IPS DF 19.7 (cell line): ENCODE results near the gene FBLN1.

Experiments used
- DNase-seq: peaks from one replicate; pipeline ENCODE4 v3.0.0-alpha.2; 2013; ENCODE audit warnings: low read depth, low spot score

Gene FBLN1

GRCh38 chr22:45563362-45564040 is 60.8 kb downstream of the FBLN1 start:
- no peak for DNase-seq

- no peak for DNase-seq
Measured at GRCh38 chr22:45564349-45565030, 61.8 kb downstream of the FBLN1 start.

DNA sequence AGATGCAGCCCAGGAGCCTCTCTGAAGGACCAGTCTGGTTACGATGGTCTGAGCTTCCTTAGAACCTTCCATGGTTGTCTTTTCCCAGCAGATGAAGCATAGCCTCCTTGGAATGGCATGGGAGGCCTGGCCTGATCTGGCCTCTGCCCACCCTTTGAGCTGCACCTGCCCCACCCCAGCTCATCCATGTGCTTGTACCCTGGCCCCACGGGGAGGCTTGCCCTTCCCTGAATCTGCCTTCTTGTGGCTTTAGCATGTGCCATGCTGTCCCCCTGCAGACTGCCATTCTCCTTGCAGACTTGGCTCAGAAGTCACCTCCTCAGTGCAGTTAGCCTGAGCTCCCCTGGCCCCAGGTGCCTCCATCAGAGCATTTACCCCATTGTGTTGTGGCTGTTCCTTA is 62.5 kb downstream of the FBLN1 start:
- no peak for DNase-seq

GRCh38 chr22:45565973-45566372 is 63.3 kb downstream of the FBLN1 start:
- DNase-seq, result no peak

DNA sequence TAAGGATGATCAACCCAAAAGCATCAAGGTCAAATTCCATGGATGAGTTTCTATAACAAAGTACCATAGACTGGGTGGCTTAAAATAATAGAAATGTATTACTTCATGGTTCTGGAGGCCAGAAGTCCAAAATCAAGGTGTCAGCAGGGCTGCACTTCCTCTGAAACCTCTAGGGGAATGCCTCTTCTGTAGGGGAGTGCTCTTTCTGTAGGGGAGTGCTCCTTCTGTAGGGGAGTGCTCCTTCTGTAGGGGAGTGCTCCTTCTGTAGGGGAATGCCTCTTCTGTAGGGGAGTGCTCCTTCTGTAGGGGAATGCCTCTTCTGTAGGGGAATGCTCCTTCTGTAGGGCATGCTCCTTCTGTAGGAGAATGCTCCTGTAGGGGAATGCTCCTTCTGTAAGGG is 65.5 kb downstream of the FBLN1 start:
- DNase-seq, result no peak

- DNase-seq, result no peak
Measured at GRCh38 chr22:45571089-45571488, 68.4 kb downstream of the FBLN1 start.

DNA sequence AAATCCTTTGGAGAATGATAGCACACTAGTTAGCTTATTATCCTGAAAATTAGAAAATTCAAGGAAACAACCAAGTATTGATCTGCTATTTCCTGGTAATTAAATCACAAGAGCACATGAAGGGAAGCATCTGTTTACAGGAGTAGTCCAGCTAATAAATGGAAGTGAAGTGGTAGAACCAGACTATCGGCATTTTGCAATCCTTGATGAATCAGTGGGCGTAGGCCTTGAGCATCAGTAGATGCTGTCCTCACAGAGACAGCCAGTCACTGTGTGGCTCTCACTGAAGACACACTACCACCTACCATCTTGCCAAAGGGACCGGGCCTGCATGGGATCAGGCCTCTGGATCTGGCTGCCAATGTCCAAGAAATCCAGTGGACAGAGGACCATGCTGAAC is 69.8 kb downstream of the FBLN1 start:
- DNase-seq, result no peak

DNA sequence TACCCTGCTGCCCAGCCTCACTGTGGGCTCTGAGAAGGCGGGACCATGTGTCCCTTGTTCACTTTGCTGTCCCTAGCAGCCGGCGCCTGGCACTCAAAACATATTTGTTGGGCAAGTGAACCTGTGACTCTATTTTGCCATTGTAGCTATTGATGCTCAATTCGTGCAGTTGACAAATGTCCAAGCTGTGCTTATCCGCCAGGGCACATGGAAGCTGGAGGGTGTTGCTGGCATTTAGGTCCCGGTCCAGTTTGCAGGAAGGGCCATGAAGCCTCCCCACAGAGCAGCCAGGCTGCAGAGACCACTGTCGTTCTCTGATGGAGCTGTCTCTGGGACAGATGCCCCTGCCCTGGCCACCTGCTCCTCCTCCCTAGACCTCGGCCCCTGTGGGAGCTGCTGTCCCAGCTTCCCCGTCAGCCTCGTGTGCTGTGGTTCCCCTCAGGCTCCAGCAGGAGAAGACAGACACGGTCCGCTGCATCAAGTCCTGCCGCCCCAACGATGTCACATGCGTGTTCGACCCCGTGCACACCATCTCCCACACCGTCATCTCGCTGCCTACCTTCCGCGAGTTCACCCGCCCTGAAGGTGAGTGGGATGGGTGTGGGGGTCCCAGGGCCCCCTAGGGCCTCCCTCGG is 71.5 kb downstream of the FBLN1 start:
- no peak for DNase-seq

- no peak for DNase-seq
Measured at GRCh38 chr22:45575173-45575572, 72.5 kb downstream of the FBLN1 start.

GRCh38 chr22:45575607-45576272 is 73.1 kb downstream of the FBLN1 start:
- no peak for DNase-seq

GRCh38 chr22:45576273-45576625 is 73.6 kb downstream of the FBLN1 start:
- DNase-seq, result no peak

GRCh38 chr22:45576730-45577464 is 74.2 kb downstream of the FBLN1 start:
- no peak for DNase-seq

DNA sequence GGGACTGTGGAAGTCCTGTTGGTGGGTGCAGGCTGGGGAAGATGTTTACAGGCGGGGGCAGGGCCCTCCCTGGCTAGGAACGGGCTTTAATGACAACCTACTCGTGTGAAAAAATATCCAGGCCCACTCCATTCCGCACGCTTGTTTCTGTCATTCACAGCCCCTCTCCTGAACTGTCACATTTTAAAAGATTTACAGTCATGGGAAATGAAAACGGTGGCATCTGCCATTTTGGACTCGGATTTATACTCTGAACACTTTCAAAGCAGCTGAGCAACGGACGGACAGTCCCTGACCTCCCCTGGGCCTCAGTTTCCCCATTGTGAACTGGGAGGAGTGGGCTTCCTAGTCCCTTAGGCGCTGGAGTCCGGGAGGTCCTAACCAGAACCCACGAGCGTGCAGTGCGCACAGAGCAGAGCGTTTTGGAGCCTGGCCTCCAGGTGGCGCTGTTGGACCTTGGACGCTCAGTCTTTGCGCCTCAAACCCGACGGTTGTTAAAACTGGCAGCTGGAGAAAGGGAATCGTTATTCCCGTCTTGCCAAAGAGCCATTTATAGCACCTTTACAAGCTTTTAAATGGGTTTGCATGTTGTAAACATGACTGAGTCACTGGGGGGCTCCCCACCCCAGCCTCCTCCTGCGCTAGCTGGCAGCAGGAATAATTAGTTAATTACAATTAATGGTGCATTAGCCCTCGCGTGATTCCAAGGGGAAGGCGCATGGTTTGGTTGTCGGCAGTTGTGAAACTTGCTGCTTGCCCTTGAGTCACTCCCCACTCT is 75.3 kb downstream of the FBLN1 start:
- no peak for DNase-seq

GRCh38 chr22:45578524-45579147 is 76.0 kb downstream of the FBLN1 start:
- no peak for DNase-seq

GRCh38 chr22:45579306-45579705 is 76.6 kb downstream of the FBLN1 start:
- no peak for DNase-seq

- DNase-seq, result no peak
Measured at GRCh38 chr22:45579806-45580725, 77.4 kb downstream of the FBLN1 start.

DNA sequence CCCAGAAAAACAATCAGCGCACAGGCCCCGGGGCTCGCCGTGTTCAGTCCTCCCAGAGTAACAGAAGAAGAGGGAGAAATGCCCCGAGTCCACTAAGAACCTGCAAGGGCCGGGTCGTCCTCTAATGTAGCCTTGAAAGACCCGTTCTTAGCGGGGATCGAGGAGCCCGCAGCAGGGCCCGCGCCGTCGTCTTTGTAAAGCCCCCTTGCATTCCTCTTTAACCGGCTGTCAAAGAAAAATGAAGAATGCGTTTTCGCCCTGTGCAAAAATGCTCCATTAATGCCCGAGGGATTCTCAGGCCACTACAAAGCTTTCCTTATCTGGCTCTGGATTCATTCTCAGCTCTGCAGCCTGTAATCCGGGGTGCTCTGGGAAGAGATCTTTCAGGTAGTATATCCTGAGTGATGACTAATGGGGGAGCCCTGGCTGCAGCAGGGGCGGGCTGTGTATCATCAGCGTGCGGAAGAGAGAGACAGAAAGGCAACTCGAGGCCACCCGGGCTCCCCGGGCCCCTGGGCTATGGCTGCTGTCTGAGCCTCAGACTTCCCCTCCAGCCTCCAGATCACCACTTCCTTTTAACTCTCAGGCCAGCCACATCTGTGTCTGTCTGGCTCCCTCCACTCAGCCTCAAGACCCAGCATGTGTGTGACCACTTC is 78.2 kb downstream of the FBLN1 start:
- DNase-seq, result no peak

- no peak for DNase-seq
Measured at GRCh38 chr22:45581549-45582080, 78.9 kb downstream of the FBLN1 start.
